Measurements from ENCODE around the gene DNAL4. TPM values are rescaled to one million over a fixed set of nuclear protein-coding genes. Genes with fewer than 3 reads are reported as not detected.

The DNAL4 gene
- total RNA-seq, 1 experiment from 2014 or later = 15.6 TPM

DNA sequence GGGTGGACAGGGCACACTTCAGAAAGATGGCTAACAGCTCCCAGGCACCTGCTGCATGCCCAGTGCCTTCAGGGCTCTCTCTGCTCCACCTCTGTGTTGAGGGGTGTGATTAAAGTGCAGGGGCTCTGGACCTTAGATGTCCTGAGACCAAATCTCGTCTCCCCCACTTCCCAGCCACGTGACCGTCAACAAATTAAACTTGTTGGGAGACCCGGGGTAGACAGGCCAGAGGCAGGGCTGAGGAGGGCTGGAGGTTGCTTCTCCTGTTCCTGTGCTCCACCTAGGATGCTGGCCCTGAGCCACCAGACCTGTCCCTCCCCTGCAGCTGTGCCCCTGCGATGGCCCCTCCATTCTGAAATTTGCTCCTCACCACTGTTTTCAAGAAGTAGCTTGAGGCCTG is 32.9 kb upstream of the DNAL4 start:
- DNase-seq = no peak
- Mint-ChIP-seq H3K27ac (ENCODE audit: unreplicated experiment) (no peak overlapping the region), H3K9me3 (ENCODE audit: low read depth, unreplicated experiment) (no peaks in the 10 kb centered on the region), H3K4me1 (ENCODE audit: low read depth, unreplicated experiment) (peaks cover 7% of the 10 kb centered on the region), H3K4me3 (ENCODE audit: low read depth, unreplicated experiment) (no peak overlapping the region), H3K36me3 (ENCODE audit: insufficient read depth, unreplicated experiment) (no peaks in the 10 kb centered on the region), H3K27me3 (ENCODE audit: unreplicated experiment) (peaks cover 45% of the 10 kb centered on the region)
- TF ChIP-seq, protein P1, sequence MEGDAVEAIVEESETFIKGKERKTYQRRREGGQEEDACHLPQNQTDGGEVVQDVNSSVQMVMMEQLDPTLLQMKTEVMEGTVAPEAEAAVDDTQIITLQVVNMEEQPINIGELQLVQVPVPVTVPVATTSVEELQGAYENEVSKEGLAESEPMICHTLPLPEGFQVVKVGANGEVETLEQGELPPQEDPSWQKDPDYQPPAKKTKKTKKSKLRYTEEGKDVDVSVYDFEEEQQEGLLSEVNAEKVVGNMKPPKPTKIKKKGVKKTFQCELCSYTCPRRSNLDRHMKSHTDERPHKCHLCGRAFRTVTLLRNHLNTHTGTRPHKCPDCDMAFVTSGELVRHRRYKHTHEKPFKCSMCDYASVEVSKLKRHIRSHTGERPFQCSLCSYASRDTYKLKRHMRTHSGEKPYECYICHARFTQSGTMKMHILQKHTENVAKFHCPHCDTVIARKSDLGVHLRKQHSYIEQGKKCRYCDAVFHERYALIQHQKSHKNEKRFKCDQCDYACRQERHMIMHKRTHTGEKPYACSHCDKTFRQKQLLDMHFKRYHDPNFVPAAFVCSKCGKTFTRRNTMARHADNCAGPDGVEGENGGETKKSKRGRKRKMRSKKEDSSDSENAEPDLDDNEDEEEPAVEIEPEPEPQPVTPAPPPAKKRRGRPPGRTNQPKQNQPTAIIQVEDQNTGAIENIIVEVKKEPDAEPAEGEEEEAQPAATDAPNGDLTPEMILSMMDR (IDR thresholded peaks at IDR 0.05; ENCODE audit: unreplicated experiment) = no peak
- BruUV-seq (replicated peaks) = no TSS peak
- CTCF ChIA-PET = no interaction called here
- intact Hi-C loops (cut with micrococcal nuclease; ENCODE audit: unreplicated experiment) = no loop called here

DNA sequence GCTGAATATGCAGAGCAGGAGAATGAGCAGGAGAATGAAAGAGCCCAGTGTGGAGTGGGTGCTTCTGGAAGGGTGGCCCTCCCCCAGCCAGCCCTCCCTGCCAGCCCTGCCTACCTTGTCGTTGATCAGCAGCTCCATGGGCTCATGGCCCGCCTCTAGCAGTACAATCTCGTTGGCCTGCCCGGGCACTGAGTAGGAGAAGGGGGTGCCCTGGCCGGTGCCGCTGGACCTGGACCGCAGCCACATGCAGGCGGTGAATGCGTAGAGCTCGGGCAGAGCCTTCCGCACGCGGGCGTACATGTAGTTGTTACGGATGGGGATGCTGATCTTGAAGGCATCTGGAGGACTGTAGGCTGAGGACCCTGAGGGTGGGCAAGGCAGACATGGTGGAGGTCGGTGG is 32.4 kb upstream of the DNAL4 start:
- no peak for DNase-seq
- CTCF ChIA-PET = no interaction called here
- intact Hi-C loops (cut with micrococcal nuclease; ENCODE audit: unreplicated experiment) = no loop called here
- no peaks in the 10 kb centered on the region for H3K36me3 Mint-ChIP-seq (ENCODE audit: insufficient read depth, unreplicated experiment)
- H3K27ac Mint-ChIP-seq (ENCODE audit: unreplicated experiment) = no peak overlapping the region
- H3K9me3 Mint-ChIP-seq (ENCODE audit: low read depth, unreplicated experiment) = no peaks in the 10 kb centered on the region
- H3K27me3 Mint-ChIP-seq (ENCODE audit: unreplicated experiment) = peaks cover 50% of the 10 kb centered on the region
- H3K4me1 Mint-ChIP-seq (ENCODE audit: low read depth, unreplicated experiment) = peaks cover 4% of the 10 kb centered on the region
- BruUV-seq (replicated peaks) = no TSS peak
- TF ChIP-seq, protein P1 (IDR thresholded peaks at IDR 0.05; ENCODE audit: unreplicated experiment) = no peak
- no peak overlapping the region for H3K4me3 Mint-ChIP-seq (ENCODE audit: low read depth, unreplicated experiment)

DNA sequence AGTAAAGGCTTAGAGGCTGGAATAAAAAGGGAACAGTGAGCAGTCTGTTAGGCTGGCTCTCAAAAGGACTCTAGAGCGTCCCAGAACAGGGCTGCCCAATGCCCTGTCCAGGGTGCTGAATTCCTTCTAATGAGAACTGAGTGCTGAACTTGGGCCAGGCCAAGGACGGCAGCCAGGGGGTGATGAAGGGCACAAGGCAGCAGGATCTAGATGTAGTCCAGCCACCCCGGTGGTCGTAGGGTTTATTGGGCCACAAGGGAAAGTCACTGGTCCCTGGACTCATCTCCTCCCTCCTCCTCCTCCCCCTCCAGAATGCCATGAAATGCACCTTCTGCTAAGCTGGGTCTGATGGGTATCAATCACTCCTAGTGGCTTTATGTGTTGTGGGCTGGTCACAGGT is 30.6 kb upstream of the DNAL4 start:
- H3K4me3 Mint-ChIP-seq (ENCODE audit: low read depth, unreplicated experiment) = no peak overlapping the region
- BruUV-seq (replicated peaks) = no TSS peak

DNA sequence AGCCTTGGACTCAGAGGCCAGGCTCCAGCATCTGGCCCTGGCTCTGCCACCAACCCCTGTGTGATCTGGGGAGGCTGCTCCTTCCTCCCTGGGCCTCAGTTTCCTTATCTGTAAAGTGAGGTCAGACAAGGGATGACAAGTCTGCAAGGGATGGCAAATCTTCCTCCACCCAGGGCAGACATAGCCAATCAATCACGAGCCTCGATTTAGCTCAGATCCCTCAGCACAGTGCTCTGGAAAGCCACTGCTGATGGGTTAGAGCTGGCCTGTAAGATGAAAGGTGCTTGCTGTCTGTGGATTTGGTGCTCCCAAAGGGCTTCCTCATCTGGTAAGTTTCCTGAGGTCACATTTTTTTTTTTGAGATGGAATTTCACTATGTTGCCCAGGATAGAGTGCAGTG is 29.7 kb upstream of the DNAL4 start:
- peaks cover 77% of the 10 kb centered on the region for H3K27me3 Mint-ChIP-seq (ENCODE audit: unreplicated experiment)
- intact Hi-C loops (cut with micrococcal nuclease; ENCODE audit: unreplicated experiment) = no loop called here
- no TSS peak for BruUV-seq (replicated peaks)
- TF ChIP-seq, protein P1 (IDR thresholded peaks at IDR 0.05; ENCODE audit: unreplicated experiment) = no peak
- no peaks in the 10 kb centered on the region for H3K9me3 Mint-ChIP-seq (ENCODE audit: low read depth, unreplicated experiment)
- H3K4me1 Mint-ChIP-seq (ENCODE audit: low read depth, unreplicated experiment) = no peaks in the 10 kb centered on the region
- no peak overlapping the region for H3K27ac Mint-ChIP-seq (ENCODE audit: unreplicated experiment)
- no peak overlapping the region for H3K4me3 Mint-ChIP-seq (ENCODE audit: low read depth, unreplicated experiment)
- H3K36me3 Mint-ChIP-seq (ENCODE audit: insufficient read depth, unreplicated experiment) = no peaks in the 10 kb centered on the region
- DNase-seq = no peak
- CTCF ChIA-PET = interaction anchor here (0.6 kb wide), 1 partner anchor 687 kb away, joined by 3 read pairs; no protein-coding TSS in a partner anchor

More for the DNA sequence above, 30.6 kb upstream of the DNAL4 start:
- Mint-ChIP-seq H3K9me3 (ENCODE audit: low read depth, unreplicated experiment) (no peaks in the 10 kb centered on the region), H3K27me3 (ENCODE audit: unreplicated experiment) (peaks cover 68% of the 10 kb centered on the region), H3K27ac (ENCODE audit: unreplicated experiment) (no peak overlapping the region), H3K36me3 (ENCODE audit: insufficient read depth, unreplicated experiment) (no peaks in the 10 kb centered on the region), H3K4me1 (ENCODE audit: low read depth, unreplicated experiment) (no peaks in the 10 kb centered on the region)
- intact Hi-C loops (cut with micrococcal nuclease; ENCODE audit: unreplicated experiment) = no loop called here
- DNase-seq = peak; percentile 76
- TF ChIP-seq, protein P1 (IDR thresholded peaks at IDR 0.05; ENCODE audit: unreplicated experiment) = peak; percentile 47
- CTCF ChIA-PET = no interaction called here

All from Calu3 (cell line).